ACC112 (cell line): Measurements from ENCODE around the gene MPV17L2.
A peak's percentile ranks its signal among the peaks of the same experiment; 100 is the strongest.

Experiments used
- H2AFZ ChIP-seq: fragments of 200-600 bp; sonication (generic); one replicate; pipeline ENCODE4 v1.6.0; 2017; ENCODE audit warnings: antibody characterized with exemption, low read length; ENCODE audit not compliant: unreplicated experiment
- H3K27ac ChIP-seq: fragments of 200-600 bp; sonication (generic); 2 replicates; pipeline ENCODE4 v1.5.1; 2014; ENCODE audit warnings: low read depth, mild to moderate bottlenecking, antibody characterized with exemption, low read length, moderate library complexity
- H3K27me3 ChIP-seq: fragments of 200-600 bp; sonication (generic); 2 replicates; pipeline ENCODE4 v1.6.1; 2014; ENCODE audit warnings: mild to moderate bottlenecking, antibody characterized with exemption, low read length, moderate library complexity, mixed read lengths; ENCODE audit not compliant: insufficient read depth
- H3K36me3 ChIP-seq: fragments of 200-600 bp; sonication (generic); 2 replicates; pipeline ENCODE4 v1.6.1; 2016; ENCODE audit warnings: mild to moderate bottlenecking, antibody characterized with exemption, low read length, moderate library complexity, mixed read lengths; ENCODE audit not compliant: insufficient read depth
- H3K4me1 ChIP-seq: fragments of 200-600 bp; sonication (generic); one replicate; pipeline ENCODE4 v1.6.1; 2016; ENCODE audit warnings: low read length, mixed read lengths; ENCODE audit not compliant: insufficient read depth, unreplicated experiment, control insufficient read depth
- H3K4me3 ChIP-seq: fragments of 200-600 bp; sonication (generic); 2 replicates; pipeline ENCODE4 v1.5.1; 2014; ENCODE audit warnings: mild to moderate bottlenecking, low read depth, low read length
- H3K79me2 ChIP-seq: fragments of 200-600 bp; sonication (generic); one replicate; pipeline ENCODE4 v1.6.0; 2016; ENCODE audit warnings: low read length; ENCODE audit not compliant: control insufficient read depth, unreplicated experiment, insufficient read depth

The MPV17L2 gene

DNA sequence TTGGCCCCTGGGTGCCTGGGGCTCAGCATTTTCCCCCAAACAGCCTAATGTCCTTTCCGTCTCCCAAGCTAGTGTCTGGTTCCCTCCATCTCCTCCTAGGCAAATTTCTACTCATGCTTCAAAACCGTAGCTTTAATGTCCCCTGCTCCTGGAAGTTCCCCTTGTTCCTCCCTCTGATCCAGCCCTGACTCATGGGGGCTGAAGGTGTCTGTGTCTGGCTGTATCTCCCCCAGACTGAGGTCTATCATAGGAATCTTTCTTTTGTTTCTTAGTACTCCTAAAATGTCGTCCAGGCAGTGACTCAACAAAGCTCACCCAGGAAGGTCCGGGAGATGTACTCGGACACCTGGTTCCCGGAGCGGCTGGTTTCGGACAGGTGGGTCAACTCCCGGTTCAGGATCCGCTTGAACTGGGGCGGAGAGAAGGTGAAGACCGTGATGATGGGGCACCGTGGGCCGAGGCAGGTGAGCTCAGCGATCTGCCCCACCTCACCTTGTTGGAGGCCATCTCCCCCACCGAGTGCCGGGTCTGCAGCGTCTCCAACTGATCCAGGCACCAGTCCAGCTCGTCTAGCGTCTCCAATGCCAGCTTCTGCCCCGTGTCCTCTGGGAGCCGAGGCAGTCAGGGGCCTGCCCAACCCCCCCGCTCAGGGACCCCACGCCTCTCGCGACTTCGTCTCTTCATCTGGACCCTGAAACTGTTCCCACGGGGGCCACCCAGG lies 27.1 kb downstream of the MPV17L2 start:
- no peak overlapping the region for H2AFZ ChIP-seq
- no peak overlapping the region for H3K4me3 ChIP-seq
- H3K27me3 ChIP-seq = peaks cover 1% of the 10 kb centered on the region; the same call in 1 of the 2 replicates
- peaks cover 2% of the 10 kb centered on the region for H3K4me1 ChIP-seq
- H3K36me3 ChIP-seq = no peaks in the 10 kb centered on the region
- no peaks in the 10 kb centered on the region for H3K79me2 ChIP-seq
- no peak overlapping the region for H3K27ac ChIP-seq

DNA sequence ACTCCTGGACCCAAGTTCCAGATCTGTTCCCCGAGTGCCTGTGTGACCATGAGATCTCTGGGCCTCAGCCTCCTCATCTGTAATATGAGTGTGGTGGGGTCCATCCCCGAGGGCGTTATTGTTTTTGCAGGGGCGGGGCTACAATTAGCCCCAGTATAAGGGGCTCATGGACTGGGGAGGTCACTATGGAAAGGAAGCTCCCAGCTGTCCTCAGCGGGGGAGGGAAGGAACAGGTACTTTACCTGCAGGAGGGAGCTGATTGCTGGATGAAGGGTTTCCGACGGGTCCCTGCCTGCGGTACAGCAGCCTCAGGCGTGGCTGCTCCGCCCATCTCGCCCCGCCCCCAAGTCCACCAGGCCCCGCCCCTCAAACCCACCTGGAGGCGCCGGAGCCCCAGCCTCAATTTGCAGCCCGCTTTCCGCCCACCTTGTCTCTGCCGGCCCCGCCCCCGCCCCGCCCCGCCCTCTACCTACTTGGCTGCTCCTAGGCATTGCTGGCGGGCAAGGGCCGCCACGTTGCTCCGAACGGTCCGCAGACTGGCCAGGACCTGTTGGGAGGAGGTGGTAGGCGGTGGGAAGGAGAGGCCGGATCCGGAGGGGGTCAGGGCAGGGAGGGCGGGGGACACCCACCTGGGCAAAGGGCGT lies 27.7 kb downstream of the MPV17L2 start:
- Histone ChIP-seq H3K4me1 (no peaks in the 10 kb centered on the region), H3K4me3 (no peak overlapping the region), H3K36me3 (no peaks in the 10 kb centered on the region), H3K27me3 (peaks cover 5% of the 10 kb centered on the region; the same call in 1 of the 2 replicates), H3K27ac (no peak overlapping the region), H2AFZ (no peak overlapping the region), H3K79me2 (no peaks in the 10 kb centered on the region)

DNA sequence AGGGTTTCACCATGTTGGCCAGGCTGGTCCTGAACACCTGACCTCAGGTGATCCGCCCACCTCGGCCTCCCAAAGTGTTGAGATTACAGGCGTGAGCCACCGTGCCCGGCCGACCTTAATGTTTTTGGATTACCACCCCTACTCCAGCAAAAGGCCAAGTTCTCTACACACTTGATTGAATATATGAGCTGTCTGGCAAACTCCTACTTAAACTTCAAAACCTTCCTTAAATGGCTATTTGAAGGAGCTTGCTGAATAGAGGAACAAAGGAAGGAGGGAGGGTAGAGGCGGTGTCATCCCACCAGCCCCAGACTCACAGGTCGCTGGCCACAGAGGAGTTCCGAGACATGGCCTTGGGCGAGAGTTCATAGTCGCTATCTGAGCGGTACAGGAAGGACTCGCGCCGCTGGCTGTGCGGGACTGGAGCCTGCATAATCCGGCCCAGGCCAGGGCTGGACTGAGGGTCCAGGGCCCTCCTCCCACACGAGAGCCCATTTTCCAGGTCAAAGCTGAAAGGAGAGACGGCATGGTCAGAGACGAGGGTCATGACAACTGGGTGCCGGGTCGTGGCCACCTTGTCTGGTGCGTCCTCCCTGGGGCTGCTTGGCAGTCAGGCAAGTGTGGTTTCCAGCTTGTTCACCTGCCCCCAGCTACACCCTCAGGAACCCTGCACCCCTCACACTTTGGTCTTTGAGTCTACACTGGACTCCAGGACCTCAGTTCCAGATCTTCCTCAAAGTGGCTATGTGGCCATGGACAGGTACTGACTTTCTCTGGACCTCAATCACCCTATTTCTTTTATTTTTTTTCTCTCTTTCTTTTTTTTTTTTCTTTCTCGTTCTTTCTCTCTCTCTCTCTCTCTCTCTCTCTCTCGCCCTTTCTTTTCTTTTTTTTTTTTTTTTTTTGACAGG lies 29.1 kb downstream of the MPV17L2 start:
- H3K27me3 ChIP-seq = peaks cover 5% of the 10 kb centered on the region; the same call in 1 of the 2 replicates
- no peaks in the 10 kb centered on the region for H3K36me3 ChIP-seq

DNA sequence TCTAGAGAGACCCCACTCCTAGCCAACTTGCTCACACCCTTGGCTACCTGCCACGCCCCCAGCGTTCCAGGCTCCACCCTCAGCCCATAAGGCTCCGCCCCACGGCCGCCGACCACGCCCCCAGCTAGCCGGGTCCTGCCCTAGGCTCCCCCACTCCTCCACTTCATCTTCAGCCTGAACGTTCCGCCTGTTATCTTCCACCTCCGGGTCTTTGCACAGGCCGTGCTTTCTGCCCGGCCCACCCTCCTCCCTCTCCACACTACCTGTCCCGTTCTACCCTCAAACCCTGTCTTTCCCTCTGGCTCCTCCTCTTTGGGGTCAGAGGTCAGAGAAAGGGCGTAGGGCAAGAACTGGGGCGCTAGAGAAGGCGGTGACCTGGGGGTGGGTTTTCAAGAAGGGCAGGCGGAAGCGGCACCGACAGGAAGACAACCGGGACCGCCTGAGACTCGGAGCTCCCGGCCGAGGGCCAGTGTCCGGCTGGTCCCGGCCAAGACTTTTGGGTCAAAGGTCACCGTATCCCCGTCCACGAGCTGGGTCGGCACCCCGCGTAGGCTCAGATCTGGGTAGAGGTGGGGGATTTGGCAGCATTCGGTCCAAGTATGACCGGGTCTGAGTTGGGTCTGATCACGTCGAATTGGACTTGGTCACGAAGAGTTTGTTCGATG lies 31.0 kb downstream of the MPV17L2 start:
- Histone ChIP-seq H3K27me3 (peaks cover 5% of the 10 kb centered on the region; the same call in 1 of the 2 replicates), H3K36me3 (no peaks in the 10 kb centered on the region), H3K4me1 (no peaks in the 10 kb centered on the region), H3K4me3 (peak overlapping the region; percentile 71), H3K27ac (no peak overlapping the region), H3K79me2 (no peaks in the 10 kb centered on the region), H2AFZ (peak overlapping the region; percentile 82)

More for the DNA sequence above, 29.1 kb downstream of the MPV17L2 start:
- no peaks in the 10 kb centered on the region for H3K79me2 ChIP-seq
- no peak overlapping the region for H3K27ac ChIP-seq
- H3K4me3 ChIP-seq = no peak overlapping the region
- H3K4me1 ChIP-seq = no peaks in the 10 kb centered on the region
- no peak overlapping the region for H2AFZ ChIP-seq

DNA sequence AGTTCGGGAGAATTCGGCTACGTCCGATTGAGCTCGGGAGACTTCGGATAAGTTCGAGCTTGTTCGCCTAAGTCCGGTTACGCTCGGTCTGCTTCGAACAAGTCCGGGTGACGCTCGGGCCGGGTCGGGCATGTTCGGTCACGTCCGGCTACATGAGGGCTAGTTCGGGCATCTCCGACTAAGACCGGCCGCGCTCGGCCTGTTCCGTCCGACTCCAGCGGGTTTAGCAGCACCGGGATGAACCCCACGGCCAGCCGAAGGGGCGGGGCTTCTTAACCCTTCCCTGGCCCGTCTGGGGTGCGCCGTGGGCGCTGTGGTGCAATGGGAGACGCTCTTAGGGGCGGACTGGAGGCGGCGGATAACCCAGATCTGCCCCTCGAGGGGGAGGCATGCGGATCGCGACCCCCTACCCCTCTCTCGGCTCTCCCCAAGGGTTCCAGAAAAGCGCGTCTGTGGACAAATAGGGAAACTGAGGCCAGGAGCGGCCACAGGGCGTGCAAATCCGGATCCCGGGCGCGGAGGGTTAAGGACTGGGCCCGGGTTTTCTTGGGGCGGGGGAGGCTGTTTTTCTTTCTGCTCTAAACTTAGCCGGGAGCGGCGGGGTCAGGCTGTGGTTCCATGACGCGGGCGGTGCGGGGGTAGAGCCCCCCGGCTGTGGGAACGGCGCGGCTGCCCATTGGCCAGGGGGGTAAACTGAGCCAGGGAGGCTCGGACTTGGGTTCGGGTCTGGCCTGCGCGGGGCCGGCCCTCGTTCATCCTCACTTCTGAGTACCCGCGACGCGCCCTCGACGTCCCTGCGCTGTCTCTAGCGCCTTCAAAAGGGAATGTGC lies 31.7 kb downstream of the MPV17L2 start:
- Histone ChIP-seq H2AFZ (peak overlapping the region; percentile 82), H3K27me3 (peaks cover 5% of the 10 kb centered on the region; the same call in 1 of the 2 replicates), H3K79me2 (no peaks in the 10 kb centered on the region), H3K4me1 (no peaks in the 10 kb centered on the region), H3K27ac (no peak overlapping the region), H3K4me3 (peak overlapping the region; percentile 71), H3K36me3 (no peaks in the 10 kb centered on the region)

DNA sequence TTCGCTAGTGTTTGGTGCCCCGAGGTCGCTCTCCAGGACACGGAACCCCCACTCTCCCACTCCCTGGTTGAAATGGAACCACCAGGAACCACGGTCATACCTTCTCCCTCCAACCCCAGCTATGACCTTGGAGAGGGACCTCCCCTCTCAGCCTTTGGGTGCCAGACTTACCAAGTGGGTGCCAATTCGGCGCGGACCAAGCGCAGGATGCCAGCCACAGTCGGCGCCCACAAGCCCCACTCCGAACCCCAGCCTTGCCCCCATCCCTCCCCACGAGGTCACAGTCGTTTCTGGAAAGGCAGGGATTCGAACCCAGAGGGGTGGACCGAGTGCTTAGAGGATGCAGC lies 32.3 kb downstream of the MPV17L2 start:
- Histone ChIP-seq H3K27me3 (peaks cover 5% of the 10 kb centered on the region; the same call in 1 of the 2 replicates), H3K4me3 (peak overlapping the region; percentile 61), H3K27ac (no peak overlapping the region), H3K36me3 (no peaks in the 10 kb centered on the region), H3K79me2 (no peaks in the 10 kb centered on the region), H2AFZ (no peak overlapping the region), H3K4me1 (no peaks in the 10 kb centered on the region)

DNA sequence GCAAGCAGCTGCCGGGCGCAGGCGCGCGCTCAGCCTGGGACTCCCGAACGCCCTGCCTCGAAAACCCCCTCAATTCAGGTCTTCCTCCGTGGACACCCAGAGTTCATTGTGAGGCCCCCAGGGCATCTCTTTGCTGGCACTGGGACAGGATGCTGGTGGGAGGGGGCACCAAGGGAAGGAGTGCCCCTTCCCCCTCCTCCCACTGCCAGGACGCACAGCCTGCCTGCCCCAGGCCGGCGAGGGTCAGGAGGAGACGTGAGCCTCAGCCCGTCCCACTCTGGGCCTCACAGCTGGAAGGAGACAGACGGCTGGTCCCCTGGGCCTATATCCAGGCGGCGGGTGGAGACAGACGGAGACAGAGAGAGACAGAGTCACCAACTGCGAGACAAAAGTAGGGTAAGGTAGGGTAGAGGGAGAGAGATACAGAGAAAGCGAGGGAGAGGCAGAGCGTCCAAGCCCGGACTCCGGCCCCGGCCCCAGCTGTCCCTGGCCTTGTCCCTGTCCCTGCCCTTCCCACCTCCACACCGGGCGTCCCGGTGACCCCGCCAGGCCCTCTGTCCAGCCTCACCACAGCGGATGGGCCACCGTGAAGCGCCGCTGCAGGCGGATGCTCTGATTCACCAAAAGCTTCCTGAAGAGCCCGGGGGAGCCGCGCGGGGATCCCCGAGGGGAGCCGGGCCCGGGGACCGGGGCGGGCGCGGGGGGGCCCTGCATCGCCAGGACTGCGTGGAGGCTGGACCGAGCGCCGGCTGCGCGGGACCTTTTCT lies 32.9 kb downstream of the MPV17L2 start, which contains the start of gene PDE4C:
PDE4C (minus strand) TSS at position 737 of the 767 bp plus-strand sequence; CDS start at position 714, 23 bp downstream.
- Histone ChIP-seq H3K27me3 (peaks cover 5% of the 10 kb centered on the region; the same call in 1 of the 2 replicates), H3K36me3 (no peaks in the 10 kb centered on the region), H2AFZ (peak within 1 kb of the TSS; percentile 12), H3K27ac (no peak within 1 kb of the TSS), H3K79me2 (no peaks in the 10 kb centered on the region), H3K4me1 (no peaks in the 10 kb centered on the region), H3K4me3 (peak within 1 kb of the TSS; percentile 61)

DNA sequence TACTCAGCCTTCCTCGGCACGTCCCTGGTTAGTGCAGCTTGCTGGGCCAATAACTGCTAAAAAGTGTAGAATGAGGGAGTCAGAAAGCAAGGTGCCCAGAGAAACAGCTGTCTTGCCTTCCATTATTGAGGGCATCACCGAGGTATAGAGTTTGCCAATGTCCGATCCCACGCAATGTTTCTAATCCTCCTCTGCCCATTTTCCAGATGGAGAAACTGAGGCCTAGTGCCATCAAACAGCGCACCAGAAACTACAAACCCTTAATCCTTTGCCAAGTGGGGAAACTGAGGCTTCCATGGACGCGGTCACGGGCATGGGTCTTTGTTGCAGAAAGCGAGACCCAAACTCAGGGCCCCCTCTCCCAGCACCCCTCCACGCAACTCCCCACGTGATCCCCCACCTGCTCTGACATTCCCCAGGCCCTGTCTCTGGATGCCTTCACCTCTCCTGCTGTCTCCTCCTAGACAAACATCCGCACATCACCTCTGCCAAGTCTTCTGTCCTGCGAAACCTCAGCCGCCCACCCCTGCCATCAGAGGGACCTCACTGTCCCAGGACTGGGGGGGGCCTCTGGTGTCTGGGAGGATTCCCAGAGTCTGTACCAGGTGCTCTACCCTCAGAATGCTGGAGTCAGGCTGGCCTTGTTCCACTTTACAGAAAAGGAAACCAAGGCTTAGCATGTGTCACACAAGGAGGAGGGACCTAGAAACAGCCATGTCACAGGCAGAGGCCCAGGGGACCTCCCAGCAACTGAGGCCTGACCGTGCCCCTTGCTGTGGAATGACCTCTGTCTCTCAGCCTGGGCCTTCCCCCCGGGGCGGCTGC lies 34.1 kb downstream of the MPV17L2 start:
- Histone ChIP-seq H3K27me3 (peaks cover 9% of the 10 kb centered on the region; the same call in 1 of the 2 replicates), H3K79me2 (no peaks in the 10 kb centered on the region), H3K27ac (no peak overlapping the region), H2AFZ (no peak overlapping the region), H3K36me3 (no peaks in the 10 kb centered on the region), H3K4me1 (peaks cover 6% of the 10 kb centered on the region), H3K4me3 (no peak overlapping the region)
